ENCODE measurements around the gene TPBGL.

Gene TPBGL

DNA sequence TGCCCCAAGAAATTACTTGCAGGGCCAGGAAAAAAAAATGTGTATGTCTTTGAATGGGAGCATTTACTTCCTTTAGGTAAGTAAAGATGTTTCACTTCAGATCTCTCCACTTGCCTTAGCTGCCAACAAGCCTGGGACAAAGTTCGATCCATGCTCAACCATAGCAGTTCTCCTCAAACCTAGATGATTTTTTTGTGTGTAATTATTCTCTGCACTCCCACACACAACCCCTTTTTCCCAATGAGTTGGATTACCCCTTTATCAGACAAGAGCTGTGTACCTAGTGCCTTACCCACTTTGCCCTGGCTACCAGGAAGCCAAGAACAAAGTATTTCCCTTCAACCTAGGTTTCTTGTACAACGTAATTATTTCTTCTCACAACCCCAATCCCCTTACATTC lies 35.6 kb downstream of the TPBGL start:
- no peak overlapping the region for H3K27ac ChIP-seq
- TF ChIP-seq, protein P1, sequence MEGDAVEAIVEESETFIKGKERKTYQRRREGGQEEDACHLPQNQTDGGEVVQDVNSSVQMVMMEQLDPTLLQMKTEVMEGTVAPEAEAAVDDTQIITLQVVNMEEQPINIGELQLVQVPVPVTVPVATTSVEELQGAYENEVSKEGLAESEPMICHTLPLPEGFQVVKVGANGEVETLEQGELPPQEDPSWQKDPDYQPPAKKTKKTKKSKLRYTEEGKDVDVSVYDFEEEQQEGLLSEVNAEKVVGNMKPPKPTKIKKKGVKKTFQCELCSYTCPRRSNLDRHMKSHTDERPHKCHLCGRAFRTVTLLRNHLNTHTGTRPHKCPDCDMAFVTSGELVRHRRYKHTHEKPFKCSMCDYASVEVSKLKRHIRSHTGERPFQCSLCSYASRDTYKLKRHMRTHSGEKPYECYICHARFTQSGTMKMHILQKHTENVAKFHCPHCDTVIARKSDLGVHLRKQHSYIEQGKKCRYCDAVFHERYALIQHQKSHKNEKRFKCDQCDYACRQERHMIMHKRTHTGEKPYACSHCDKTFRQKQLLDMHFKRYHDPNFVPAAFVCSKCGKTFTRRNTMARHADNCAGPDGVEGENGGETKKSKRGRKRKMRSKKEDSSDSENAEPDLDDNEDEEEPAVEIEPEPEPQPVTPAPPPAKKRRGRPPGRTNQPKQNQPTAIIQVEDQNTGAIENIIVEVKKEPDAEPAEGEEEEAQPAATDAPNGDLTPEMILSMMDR (conservative IDR thresholded peaks at IDR 0.05), result no peak

- H3K27ac ChIP-seq, result no peak overlapping the region
- TF ChIP-seq, protein P1 (conservative IDR thresholded peaks at IDR 0.05), result no peak
These were observed 36.1 kb downstream of the TPBGL start for GRCh38 chr11:75276686-75277085.

- no peak overlapping the region for H3K27ac ChIP-seq
These were observed 36.7 kb downstream of the TPBGL start for GRCh38 chr11:75277211-75277805.

GRCh38 chr11:75277991-75278790 lies 37.6 kb downstream of the TPBGL start:
- TF ChIP-seq, protein P1 (conservative IDR thresholded peaks at IDR 0.05), result no peak
- no peak overlapping the region for H3K27ac ChIP-seq

More at GRCh38 chr11:75277211-75277805, 36.7 kb downstream of the TPBGL start:
- TF ChIP-seq, protein P1 (conservative IDR thresholded peaks at IDR 0.05), result no peak

DNA sequence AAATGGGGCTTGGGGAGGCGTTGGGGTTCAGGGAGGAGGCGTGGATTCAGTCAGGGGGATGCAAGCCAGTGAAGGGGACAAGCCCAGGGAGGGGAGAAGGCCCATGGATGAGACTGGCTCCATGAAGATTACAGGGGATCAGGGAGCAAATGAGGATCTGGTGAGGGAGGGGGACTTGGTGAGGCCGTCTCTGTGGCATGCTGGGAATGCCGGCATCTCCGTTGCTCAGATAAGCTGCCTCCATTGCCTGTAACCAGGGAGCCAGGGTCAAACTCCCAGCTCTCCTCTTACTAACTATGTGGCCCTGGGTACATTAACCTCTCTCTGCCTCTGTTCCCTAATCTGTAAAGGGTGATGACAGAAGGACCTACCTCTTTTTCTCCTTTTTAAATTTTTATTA lies 38.7 kb downstream of the TPBGL start:
- no peak overlapping the region for H3K27ac ChIP-seq
- TF ChIP-seq, protein P1 (conservative IDR thresholded peaks at IDR 0.05), result no peak

GRCh38 chr11:75280227-75280701 lies 39.7 kb downstream of the TPBGL start:
- TF ChIP-seq, protein P1 (conservative IDR thresholded peaks at IDR 0.05), result peak; percentile 99
- peak overlapping the region; percentile 18; the same call in 1 of the 2 replicates for H3K27ac ChIP-seq

GRCh38 chr11:75280770-75281468 lies 40.3 kb downstream of the TPBGL start:
- H3K27ac ChIP-seq, result peak overlapping the region; percentile 18; the same call in 1 of the 2 replicates
- TF ChIP-seq, protein P1 (conservative IDR thresholded peaks at IDR 0.05), result no peak
